ENCODE measurements around the gene HIGD2A.

The HIGD2A gene

DNA sequence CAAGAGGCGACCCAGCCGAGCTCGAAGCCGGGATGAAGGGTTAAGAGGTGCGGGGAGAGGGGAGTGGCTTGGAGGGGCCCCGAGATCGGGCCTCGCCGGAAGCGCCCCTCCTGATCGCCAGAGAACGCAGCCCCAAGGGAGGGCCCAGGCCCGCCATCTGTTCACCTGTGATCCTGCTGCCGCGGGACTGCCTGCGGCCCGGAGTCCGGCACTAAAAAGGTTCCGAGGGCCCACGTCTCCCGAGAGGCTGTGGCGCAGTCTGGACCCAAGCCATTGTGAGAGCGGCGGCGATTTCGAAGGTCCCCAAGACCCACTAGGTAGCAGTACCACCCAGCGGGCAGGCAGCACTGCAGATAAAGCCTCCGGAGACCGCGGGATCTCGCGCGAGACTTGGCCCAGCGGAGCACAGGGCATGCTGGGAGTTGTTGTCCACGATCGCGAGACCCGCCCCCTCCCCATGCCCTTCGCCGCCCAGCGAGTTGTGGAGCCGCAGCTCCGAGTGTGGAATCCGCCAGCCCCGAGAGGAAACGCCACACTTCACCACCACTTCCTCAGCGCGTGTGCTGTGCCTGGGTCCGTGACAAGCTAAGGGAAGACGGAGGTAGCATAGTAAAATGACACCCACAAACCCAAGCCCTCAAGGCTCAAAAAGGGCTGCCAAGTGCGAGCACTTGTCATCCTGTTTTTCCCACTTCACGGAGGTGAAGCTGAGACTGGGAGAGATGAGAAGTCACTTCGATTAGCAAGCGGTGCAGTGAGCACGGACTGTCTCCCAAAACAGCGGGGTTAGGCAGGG is 26.9 kb upstream of the HIGD2A start, which contains the start of gene KIAA1191:
TSS of gene KIAA1191 (minus strand) at position 328 of the 796 bp plus-strand sequence. CDS start 2,256 bp downstream, outside the sequence.
- H3K4me3 ChIP-seq (replicated peaks; ENCODE audit: low read depth, low read length): peak within 1 kb of the TSS; percentile 98
- TF ChIP-seq, protein P1, sequence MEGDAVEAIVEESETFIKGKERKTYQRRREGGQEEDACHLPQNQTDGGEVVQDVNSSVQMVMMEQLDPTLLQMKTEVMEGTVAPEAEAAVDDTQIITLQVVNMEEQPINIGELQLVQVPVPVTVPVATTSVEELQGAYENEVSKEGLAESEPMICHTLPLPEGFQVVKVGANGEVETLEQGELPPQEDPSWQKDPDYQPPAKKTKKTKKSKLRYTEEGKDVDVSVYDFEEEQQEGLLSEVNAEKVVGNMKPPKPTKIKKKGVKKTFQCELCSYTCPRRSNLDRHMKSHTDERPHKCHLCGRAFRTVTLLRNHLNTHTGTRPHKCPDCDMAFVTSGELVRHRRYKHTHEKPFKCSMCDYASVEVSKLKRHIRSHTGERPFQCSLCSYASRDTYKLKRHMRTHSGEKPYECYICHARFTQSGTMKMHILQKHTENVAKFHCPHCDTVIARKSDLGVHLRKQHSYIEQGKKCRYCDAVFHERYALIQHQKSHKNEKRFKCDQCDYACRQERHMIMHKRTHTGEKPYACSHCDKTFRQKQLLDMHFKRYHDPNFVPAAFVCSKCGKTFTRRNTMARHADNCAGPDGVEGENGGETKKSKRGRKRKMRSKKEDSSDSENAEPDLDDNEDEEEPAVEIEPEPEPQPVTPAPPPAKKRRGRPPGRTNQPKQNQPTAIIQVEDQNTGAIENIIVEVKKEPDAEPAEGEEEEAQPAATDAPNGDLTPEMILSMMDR (IDR thresholded peaks at IDR 0.05; ENCODE audit: low read depth, low read length, missing control alignments): peak; percentile 4
- peak; percentile 56 for DNase-seq (ENCODE audit: extremely low read depth, low read depth)

GRCh38 chr5:176362233-176362490 is 26.4 kb upstream of the HIGD2A start:
- TF ChIP-seq, protein P1 (IDR thresholded peaks at IDR 0.05; ENCODE audit: low read depth, low read length, missing control alignments): no peak
- H3K4me3 ChIP-seq (replicated peaks; ENCODE audit: low read depth, low read length): peak overlapping the region; percentile 98
- DNase-seq (ENCODE audit: extremely low read depth, low read depth): no peak

DNA sequence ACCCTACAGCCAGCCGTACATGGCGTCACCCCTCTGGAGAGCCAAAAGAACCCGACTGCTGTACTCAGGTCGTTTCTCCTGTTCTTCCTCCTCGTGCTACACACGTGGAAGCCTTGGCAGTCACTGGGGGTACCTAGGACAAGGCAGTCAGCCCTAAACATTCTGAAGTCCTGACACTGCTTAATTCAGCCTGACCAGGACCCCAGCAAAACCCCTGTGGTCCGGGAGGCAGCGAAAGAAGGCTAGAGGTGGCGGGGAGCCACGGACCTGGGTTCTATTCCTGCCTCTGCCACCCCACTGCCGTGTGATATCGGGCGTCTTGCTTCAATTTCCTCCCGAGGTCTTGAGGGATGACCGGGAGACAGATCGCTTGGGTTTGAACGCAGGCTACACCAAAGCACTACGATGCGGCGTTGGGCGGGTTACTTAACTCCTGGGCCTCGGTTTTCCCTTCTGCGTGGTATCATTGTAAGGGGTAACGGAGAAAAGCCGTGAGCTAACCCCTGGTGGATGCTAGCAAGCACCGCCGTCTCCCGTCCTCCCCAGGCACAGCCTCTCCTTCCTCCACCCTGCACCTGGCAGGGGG is 23.7 kb upstream of the HIGD2A start:
- DNase-seq (ENCODE audit: extremely low read depth, low read depth): no peak

GRCh38 chr5:176365351-176366231 is 23.0 kb upstream of the HIGD2A start, which contains the start of gene ARL10:
TSS of gene ARL10 (plus strand) at chr5:176365487. CDS start at chr5:176365564, 77 bp downstream.
- peak within 1 kb of the TSS; percentile 69 for H3K4me3 ChIP-seq (replicated peaks; ENCODE audit: low read depth, low read length)
- no peak for DNase-seq (ENCODE audit: extremely low read depth, low read depth)
- TF ChIP-seq, protein P1 (IDR thresholded peaks at IDR 0.05; ENCODE audit: low read depth, low read length, missing control alignments): no peak

More for the DNA sequence above, 23.7 kb upstream of the HIGD2A start:
- H3K4me3 ChIP-seq (replicated peaks; ENCODE audit: low read depth, low read length): peak overlapping the region; percentile 69
- TF ChIP-seq, protein P1 (IDR thresholded peaks at IDR 0.05; ENCODE audit: low read depth, low read length, missing control alignments): no peak

DNA sequence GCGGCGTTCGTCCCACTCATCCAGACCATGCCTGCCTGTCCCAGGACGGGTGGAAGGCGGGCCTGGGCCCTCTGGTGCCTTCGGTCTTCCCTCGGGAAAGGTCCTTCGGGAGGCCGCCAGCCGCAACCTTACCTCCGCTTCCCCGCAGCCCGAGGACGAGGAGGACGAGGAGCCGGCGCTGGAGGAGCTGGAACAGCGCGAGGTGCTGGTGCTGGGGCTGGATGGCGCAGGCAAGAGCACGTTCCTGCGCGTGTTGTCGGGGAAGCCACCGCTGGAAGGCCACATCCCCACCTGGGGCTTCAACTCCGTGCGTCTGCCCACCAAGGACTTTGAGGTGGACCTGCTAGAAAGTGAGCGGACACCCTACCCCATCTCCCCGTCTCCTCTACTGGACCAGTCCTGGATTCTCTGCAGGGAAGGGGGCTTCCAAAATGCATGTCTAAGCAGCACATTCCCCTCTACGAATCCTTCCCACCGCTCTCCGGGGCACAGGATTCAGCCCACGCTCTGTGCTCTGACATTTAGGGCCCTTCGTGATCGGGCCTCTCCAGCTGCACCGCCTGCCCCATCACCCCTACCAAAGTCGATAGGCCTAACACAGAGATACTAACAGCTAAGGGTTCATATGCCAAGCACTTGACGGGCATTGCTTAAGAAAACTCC is 22.2 kb upstream of the HIGD2A start:
- peak overlapping the region; percentile 69 for H3K4me3 ChIP-seq (replicated peaks; ENCODE audit: low read depth, low read length)
- TF ChIP-seq, protein P1 (IDR thresholded peaks at IDR 0.05; ENCODE audit: low read depth, low read length, missing control alignments): no peak
- DNase-seq (ENCODE audit: extremely low read depth, low read depth): no peak

- TF ChIP-seq, protein P1 (IDR thresholded peaks at IDR 0.05; ENCODE audit: low read depth, low read length, missing control alignments): no peak
- no peak overlapping the region for H3K4me3 ChIP-seq (replicated peaks; ENCODE audit: low read depth, low read length)
Measured at GRCh38 chr5:176368726-176369125, 19.8 kb upstream of the HIGD2A start.

More at GRCh38 chr5:176368726-176369125, 19.8 kb upstream of the HIGD2A start:
- DNase-seq (ENCODE audit: extremely low read depth, low read depth): no peak
